HUES64 (cell line): Measurements from ENCODE around the gene CEMIP.

Source experiments
- H3K27ac ChIP-seq: 2 replicates; pipeline ENCODE4 v1.7.0; 2013; ENCODE audit warnings: low read depth, low read length, inconsistent platforms
- H3K27me3 ChIP-seq: 2 replicates; pipeline ENCODE4 v1.6.1; 2013; ENCODE audit warnings: mild to moderate bottlenecking, low read length; ENCODE audit not compliant: insufficient read depth
- H3K36me3 ChIP-seq: 2 replicates; pipeline ENCODE4 v1.6.1; 2013; ENCODE audit warnings: mild to moderate bottlenecking, low read length; ENCODE audit not compliant: insufficient read depth
- H3K4me1 ChIP-seq: 2 replicates; pipeline ENCODE4 v1.6.1; 2013; ENCODE audit warnings: mild to moderate bottlenecking, low read length, moderate library complexity; ENCODE audit not compliant: insufficient read depth
- H3K4me3 ChIP-seq: 2 replicates; pipeline ENCODE4 v1.5.1; 2013; ENCODE audit warnings: mild to moderate bottlenecking, low read length, moderate library complexity
- H3K9ac ChIP-seq: 2 replicates; pipeline ENCODE4 v1.6.1; 2013; ENCODE audit warnings: mild to moderate bottlenecking, low read depth, low read length
- H3K9me3 ChIP-seq: 2 replicates; pipeline ENCODE4 v1.6.1; 2013; ENCODE audit warnings: low read depth, low read length; ENCODE audit not compliant: insufficient read depth
- WGBS: fragments of 150-250, 120-280 bp; methylation state at CpG from one replicate; pipeline ENCODE4 v1.1.7; 2013; ENCODE audit warnings: missing lambda C conversion rate; 5-methylcytosine and 5-hydroxymethylcytosine counted together

Gene CEMIP

DNA sequence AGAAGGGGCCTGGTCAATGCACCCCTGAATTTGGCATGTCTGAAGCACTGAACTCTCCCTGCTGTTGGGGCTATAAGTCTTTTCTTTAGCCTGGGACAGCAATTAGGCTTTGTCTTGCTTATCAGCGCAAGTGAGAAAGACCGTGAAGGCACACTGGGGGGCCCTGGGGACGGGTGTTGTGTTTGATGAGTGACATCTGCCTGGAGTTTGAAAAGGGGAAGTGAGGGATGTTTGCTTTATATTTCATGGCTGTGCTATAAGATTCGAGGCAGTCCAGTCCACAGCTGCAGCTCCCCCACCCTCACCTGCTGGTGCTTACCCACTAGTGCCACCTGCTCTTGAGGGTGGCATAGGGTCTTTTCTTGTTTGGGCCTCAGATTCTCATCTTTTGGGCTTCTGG is 44.8 kb downstream of the CEMIP start:
- no peak overlapping the region for H3K9ac ChIP-seq
- H3K4me3 ChIP-seq = no peak overlapping the region
- no peaks in the 10 kb centered on the region for H3K27me3 ChIP-seq
- H3K4me1 ChIP-seq = peaks cover 14% of the 10 kb centered on the region; the same call in 1 of the 2 replicates
- no peaks in the 10 kb centered on the region for H3K36me3 ChIP-seq
- 47% methylated on average over 3 of the region's 4 CpGs for WGBS
- H3K9me3 ChIP-seq = no peaks in the 10 kb centered on the region
- H3K27ac ChIP-seq = no peak overlapping the region

DNA sequence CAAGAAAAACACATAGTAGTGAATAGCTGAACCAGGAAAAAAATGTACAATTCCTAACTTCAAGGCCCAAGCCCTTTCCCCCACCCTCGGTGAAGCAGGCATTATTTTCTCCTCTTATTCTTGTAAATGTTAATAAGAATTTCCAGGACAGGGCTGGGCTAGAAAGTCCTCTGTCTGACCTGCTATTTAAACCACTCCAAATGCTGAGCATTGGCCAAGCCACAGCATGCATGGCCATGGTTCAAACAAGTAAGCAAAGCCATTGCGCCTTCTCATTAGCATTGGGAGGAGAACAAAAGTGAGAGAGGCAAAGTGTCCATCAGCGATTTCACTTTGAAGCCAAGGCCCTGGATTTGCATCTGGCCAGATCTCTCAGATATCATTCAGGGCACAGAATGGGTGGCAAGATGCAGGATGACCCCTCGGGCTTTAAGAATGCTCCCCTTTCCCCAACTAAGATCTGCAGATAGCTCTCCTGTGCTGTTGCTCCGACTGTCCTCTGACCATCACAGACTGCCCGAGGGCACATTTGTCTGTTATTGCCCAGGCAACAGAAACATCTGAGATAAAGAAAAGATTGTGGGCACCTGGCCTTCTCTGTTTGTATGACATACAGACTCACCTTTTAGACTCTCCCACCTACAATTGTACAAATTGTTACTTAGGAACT is 46.3 kb downstream of the CEMIP start:
- Histone ChIP-seq H3K27me3 (no peaks in the 10 kb centered on the region), H3K4me3 (no peak overlapping the region), H3K27ac (no peak overlapping the region), H3K9me3 (no peaks in the 10 kb centered on the region), H3K36me3 (no peaks in the 10 kb centered on the region), H3K4me1 (peaks cover 14% of the 10 kb centered on the region; the same call in 1 of the 2 replicates), H3K9ac (no peak overlapping the region)
- 90% methylated on average over 6 of the region's 6 CpGs for WGBS

DNA sequence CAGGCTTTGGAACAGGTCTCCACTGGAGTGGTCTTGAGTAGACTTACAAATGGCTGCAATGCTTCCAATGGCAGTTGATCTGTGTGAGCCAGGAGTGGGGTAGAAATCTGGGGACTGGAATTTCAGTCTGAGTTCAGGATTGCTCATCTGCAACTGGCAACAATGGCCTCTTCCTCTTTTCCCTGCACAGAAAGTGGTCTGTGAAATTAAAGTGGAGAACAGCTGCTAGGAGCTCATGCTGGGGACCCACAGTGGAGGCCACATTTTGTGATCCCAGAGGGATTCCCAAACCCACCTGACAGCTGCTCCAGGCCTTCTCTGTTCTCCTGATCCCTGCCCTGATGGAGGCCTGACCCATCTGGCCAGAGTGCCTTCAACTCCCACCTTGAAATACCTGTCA is 49.6 kb downstream of the CEMIP start:
- H3K9me3 ChIP-seq = no peaks in the 10 kb centered on the region
- H3K36me3 ChIP-seq = no peaks in the 10 kb centered on the region
- peaks cover 18% of the 10 kb centered on the region for H3K4me1 ChIP-seq
- H3K4me3 ChIP-seq = no peak overlapping the region
- no peak overlapping the region for H3K9ac ChIP-seq
- no peaks in the 10 kb centered on the region for H3K27me3 ChIP-seq
- H3K27ac ChIP-seq = no peak overlapping the region

DNA sequence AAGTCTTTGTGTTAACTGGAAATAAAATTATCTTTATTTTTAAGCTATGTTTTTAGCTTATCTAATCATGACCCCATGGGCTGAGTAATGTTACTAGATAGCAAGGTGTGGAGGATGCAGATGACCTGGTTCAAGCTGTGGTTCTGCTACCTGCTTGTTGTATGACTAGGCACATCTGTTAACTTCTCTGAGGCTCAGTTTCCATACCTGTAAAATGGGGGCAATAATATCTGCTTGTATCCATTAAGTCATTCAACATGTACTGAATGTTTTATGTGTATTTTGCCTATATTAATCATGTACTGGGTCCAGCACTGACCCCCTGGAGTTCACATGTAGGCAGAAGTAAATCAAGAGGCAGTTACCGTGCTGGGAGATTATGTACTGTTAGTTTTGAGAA is 51.5 kb downstream of the CEMIP start:
- Histone ChIP-seq H3K27ac (no peak overlapping the region), H3K4me1 (peaks cover 23% of the 10 kb centered on the region), H3K9ac (no peak overlapping the region), H3K27me3 (no peaks in the 10 kb centered on the region), H3K4me3 (no peak overlapping the region), H3K36me3 (no peaks in the 10 kb centered on the region), H3K9me3 (no peaks in the 10 kb centered on the region)
- 82% methylated on average over 1 of the region's 1 CpG for WGBS

DNA sequence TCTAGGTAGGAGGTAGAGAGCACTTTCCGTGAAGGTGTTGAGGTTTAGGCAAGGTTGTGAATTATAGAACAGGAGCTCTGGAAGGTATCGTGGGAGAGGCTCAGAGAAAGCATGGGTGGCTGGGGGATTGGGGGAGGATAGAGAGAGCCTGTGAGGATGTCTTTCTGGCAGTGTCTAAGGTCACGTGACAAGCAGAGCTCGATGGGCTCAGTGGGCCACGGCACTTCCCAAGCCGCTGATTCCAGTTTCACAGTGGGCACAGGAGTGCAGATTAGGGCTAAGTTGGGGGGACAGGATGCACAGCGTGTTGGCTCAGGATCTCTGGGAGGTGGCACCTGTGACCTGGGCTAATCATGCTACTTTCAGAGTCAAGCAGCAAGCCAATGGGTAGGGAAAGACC is 52.0 kb downstream of the CEMIP start:
- Histone ChIP-seq H3K36me3 (no peaks in the 10 kb centered on the region), H3K4me3 (no peak overlapping the region), H3K4me1 (peaks cover 23% of the 10 kb centered on the region), H3K9ac (no peak overlapping the region), H3K27ac (no peak overlapping the region), H3K9me3 (no peaks in the 10 kb centered on the region), H3K27me3 (no peaks in the 10 kb centered on the region)
- WGBS = 94% methylated on average over 7 of the region's 7 CpGs

DNA sequence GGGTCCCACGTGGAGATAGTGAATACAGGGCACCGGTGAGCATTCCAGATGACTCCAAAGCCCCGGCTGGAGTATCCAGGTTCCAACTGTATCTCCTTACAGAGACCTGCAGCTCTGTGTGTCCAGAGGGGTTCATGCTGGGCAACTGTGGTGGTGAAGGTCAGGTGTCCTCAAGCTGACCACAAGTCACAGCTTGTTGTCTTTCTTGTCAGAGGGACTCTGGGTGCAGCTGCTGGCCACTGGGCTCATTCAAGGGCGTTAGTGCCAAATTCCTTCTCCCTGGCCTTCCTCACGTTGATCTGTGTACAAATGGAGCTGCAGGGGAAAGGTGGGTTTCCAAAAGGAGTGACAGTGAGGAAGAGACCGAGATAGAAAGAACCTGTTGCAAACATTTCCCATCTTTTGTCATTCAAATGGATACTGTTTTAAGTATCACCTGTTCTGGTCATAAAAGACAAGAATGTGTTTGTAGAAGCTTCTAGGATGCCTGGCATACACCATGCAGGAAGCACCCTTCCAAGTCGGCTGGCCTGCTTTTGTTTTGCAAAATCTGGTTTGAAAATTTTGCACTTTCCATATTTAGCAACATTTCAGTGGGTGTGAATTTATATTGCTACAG is 52.5 kb downstream of the CEMIP start:
- Histone ChIP-seq H3K27me3 (no peaks in the 10 kb centered on the region), H3K4me3 (no peak overlapping the region), H3K27ac (peak overlapping the region; percentile 31; the same call in 1 of the 2 replicates), H3K9ac (no peak overlapping the region), H3K4me1 (peaks cover 23% of the 10 kb centered on the region), H3K36me3 (no peaks in the 10 kb centered on the region), H3K9me3 (no peaks in the 10 kb centered on the region)
- 65% methylated on average over 6 of the region's 7 CpGs for WGBS

DNA sequence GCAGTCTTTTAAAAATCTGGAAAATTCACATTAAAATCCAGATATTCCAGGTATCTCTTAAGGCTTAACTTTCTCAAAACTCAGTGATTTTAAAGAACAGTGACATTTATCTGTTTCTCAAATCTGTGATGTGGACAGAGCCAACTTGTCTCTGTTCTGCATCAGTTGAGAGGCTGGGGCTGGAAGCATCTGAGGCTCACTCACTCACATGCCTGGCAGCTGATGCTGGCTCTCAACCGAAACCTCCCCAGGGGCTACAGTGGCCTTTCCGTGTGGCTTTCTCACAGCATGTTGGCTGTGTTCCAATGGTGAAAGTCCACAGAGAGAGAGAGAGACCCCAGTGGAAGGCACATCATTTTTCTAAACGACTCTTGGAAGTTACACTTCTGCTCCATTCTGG is 53.5 kb downstream of the CEMIP start:
- Histone ChIP-seq H3K36me3 (no peaks in the 10 kb centered on the region), H3K4me3 (no peak overlapping the region), H3K9me3 (no peaks in the 10 kb centered on the region), H3K27me3 (no peaks in the 10 kb centered on the region), H3K9ac (no peak overlapping the region), H3K27ac (no peak overlapping the region), H3K4me1 (peaks cover 23% of the 10 kb centered on the region)
- 68% methylated on average over 3 of the region's 3 CpGs for WGBS

DNA sequence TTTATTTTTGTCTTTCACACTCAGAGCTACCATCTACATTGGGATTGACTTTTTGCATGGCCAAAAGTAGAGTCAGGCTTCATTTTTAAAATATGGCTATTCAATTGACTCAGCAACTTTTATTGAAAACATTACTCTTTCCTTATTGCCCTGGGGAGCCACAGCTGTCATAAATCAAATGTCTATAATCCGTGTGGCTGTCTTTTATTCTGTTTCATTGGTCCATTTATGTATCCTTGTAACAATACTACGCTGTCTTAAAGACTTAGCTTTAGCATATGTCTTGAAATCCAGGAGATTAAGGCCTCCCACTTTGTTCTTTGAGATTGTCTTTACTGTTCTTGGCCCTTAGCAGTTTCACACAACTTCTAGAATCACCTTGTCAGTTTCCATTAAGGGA is 55.2 kb downstream of the CEMIP start:
- H3K27me3 ChIP-seq = no peaks in the 10 kb centered on the region
- H3K27ac ChIP-seq = no peak overlapping the region
- WGBS = 98% methylated on average over 2 of the region's 2 CpGs
- no peak overlapping the region for H3K9ac ChIP-seq
- H3K9me3 ChIP-seq = no peaks in the 10 kb centered on the region
- H3K4me1 ChIP-seq = peaks cover 29% of the 10 kb centered on the region
- H3K36me3 ChIP-seq = no peaks in the 10 kb centered on the region
- H3K4me3 ChIP-seq = no peak overlapping the region

DNA sequence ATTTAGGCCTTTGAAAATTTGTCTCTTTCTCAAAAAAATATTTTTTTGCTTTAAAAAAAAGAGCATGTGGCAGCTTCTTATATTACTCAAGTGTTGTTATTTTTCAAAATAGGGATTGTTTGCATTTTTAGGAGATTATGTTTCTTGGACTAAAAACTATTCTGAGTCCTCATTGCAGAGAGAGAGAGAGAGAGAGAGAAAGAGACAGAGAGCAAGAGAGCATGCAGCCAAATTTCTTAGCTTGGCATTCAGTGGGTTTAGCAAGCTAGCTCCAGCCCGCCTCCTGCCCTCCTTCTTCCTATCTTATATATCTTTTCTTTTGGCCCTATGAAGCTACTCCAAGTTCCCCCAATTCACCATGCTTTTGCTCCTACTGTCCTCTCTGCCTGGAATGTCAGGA is 55.7 kb downstream of the CEMIP start:
- WGBS = 100% methylated on average over 1 of the region's 1 CpG
- H3K27ac ChIP-seq = no peak overlapping the region

DNA sequence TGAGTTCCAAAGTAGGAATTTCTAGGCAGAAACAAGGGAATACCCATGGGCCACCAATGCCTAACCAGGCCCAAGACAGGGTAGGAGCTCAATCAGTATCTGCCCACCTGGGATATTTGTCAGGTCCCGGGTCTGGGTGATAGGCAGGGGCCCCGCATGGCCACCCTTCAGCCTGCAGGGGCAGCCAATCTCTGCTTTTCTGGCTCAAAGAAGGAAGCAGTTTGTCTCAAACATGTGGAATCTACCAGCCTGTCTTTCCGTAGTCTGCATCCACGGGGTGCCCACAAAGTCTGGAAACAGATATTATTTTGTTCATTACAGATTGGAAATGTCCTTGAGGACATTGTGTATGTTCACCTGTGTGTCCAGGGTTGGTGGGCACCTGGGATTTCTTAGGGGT is 56.2 kb downstream of the CEMIP start:
- no peaks in the 10 kb centered on the region for H3K36me3 ChIP-seq
- H3K27ac ChIP-seq = no peak overlapping the region
- H3K4me3 ChIP-seq = no peak overlapping the region
- H3K9ac ChIP-seq = no peak overlapping the region
- no peaks in the 10 kb centered on the region for H3K27me3 ChIP-seq
- peaks cover 29% of the 10 kb centered on the region for H3K4me1 ChIP-seq
- no peaks in the 10 kb centered on the region for H3K9me3 ChIP-seq
- WGBS = 66% methylated on average over 4 of the region's 4 CpGs

More for the DNA sequence above, 55.7 kb downstream of the CEMIP start:
- Histone ChIP-seq H3K4me3 (no peak overlapping the region), H3K4me1 (peaks cover 29% of the 10 kb centered on the region), H3K9me3 (no peaks in the 10 kb centered on the region), H3K27me3 (no peaks in the 10 kb centered on the region), H3K9ac (no peak overlapping the region), H3K36me3 (no peaks in the 10 kb centered on the region)

DNA sequence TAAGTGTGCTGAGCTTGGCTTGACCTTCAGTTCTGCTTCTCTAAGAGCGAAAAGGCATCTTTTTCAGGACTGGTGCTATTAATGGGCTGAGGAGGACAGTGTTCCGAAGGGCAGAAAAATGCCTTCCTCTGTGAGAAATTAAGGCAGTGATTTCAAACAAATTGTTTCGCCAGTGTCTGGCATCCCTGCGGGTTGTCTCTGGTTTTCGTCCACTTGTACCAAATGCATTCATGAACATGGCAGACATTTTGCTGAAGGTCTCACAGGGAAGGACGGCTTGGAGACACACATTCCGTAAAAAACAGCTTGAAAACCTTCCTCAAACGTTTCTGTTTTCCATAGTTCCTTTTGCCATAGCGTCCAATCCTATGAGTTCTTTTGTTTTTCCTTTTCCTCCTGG is 57.1 kb downstream of the CEMIP start:
- H3K27me3 ChIP-seq = no peaks in the 10 kb centered on the region
- no peak overlapping the region for H3K4me3 ChIP-seq
- H3K9me3 ChIP-seq = no peaks in the 10 kb centered on the region
- 90% methylated on average over 9 of the region's 9 CpGs for WGBS
- no peaks in the 10 kb centered on the region for H3K36me3 ChIP-seq
- peaks cover 27% of the 10 kb centered on the region for H3K4me1 ChIP-seq
- H3K27ac ChIP-seq = no peak overlapping the region
- H3K9ac ChIP-seq = no peak overlapping the region

DNA sequence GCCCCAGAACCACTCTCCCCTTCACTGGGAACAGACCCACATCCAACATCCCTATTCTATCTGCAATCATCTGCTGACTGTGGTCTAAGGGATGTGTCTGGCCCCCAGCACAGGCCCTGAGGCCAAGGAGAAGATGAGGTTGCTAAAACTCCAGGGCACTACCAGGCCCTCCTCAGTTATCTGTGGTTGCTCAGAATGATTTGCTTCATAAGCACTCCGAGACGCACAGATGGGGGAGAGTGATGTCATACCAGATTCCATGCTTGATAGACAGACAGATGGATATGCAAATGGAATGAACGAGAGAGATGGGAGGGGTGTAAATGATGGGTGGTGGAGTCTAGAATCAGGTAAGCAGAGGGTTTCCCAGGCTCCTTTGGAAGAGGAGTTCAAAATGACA is 57.8 kb downstream of the CEMIP start:
- Histone ChIP-seq H3K27ac (no peak overlapping the region), H3K9me3 (no peaks in the 10 kb centered on the region), H3K36me3 (no peaks in the 10 kb centered on the region), H3K27me3 (no peaks in the 10 kb centered on the region), H3K4me1 (peaks cover 19% of the 10 kb centered on the region), H3K4me3 (no peak overlapping the region), H3K9ac (no peak overlapping the region)
- WGBS = 87% methylated on average over 3 of the region's 3 CpGs
